GM21390 (cell line): ENCODE measurements around the gene UMAD1.
A peak's percentile ranks its signal among the peaks of the same experiment; 100 is the strongest.

ENCODE experiments used
- ATAC-seq: cut with Tn5 transposase; IDR thresholded peaks from one replicate; pipeline ENCODE4 v1.9.1; 2021; ENCODE audit not compliant: unreplicated experiment

Gene UMAD1

DNA sequence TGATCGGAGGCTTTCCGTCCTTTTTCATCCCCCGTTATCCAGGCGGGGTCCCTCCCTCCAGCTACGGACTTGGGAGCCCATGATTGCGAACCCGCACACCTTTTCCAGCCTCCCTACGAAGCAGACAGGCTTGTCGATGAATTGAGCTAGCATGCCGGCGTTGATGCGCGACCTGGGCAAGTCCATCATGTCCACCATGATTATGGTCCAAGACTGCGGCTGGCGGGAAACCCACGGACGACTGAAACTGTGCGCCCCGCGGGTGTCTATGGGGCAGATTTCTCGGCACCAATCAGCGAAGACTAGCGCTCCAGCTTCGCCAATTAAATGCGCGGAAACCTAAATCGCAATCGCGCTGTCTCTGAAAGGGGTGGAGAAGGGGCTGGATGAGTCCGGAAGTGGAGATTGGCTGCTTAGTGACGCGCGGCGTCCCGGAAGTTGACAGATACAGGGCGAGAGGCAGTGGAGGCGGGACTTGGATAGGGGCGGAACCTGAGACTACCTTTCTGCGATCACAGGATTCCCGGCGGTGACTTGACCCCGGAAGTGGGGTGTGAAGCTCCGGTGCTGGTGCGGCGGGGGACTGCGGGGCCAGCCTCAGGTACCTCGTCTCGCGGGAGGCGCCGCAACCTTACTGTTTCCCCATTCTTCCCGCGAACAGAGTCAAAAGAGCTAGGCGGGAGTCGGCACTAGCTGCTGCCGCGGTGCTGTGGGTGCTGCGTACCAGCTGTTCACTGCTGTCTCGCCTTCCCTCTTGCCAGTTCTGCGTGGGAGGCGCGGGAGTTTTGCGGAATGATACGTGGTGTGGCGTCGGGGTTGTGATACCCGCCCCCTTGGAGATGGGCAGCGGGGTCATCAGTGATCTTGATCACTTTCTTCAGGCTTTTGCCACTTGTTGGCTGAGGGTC, at the start of gene UMAD1:
TSS of gene UMAD1 (plus strand) at position 532 of the 908 bp plus-strand sequence. CDS start 32,620 bp downstream, outside the sequence.
- ATAC-seq = peak; percentile 97

DNA sequence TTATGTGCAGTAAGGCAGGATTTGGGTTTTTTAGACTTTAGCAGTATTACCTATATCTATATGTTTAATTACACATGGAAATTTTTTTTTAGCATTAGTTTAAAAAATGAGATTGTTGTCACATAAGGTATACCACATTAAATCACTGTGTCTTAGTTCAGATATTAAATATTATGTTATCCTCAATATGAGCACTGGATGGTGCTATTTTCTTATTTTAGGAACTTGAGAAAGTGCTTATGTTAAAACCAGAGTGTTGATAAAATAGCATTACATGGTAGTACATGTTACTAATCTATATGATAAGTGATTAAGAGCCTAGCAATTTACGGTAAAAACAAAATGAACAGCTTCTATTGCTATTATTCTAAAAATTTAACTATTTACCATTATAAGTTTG, 45.1 kb upstream of the UMAD1 start:
- ATAC-seq = no peak

DNA sequence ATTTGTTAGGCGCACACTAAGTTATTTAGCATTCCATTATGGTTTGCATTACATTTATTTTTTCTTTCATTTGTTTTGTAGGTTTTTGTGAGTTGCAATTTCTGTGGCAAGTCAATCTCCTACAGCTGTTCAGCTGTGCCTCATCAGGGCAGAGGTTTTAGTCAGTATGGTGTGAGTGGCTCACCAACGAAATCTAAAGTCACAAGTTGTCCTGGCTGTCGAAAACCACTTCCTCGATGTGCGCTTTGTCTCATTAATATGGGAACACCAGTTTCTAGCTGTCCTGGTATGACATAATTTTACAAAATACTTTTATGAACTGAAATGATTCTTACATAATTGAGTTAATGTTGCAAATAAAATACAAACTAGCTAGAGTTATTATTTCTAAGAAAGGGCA, 44.4 kb upstream of the UMAD1 start:
- no peak for ATAC-seq

DNA sequence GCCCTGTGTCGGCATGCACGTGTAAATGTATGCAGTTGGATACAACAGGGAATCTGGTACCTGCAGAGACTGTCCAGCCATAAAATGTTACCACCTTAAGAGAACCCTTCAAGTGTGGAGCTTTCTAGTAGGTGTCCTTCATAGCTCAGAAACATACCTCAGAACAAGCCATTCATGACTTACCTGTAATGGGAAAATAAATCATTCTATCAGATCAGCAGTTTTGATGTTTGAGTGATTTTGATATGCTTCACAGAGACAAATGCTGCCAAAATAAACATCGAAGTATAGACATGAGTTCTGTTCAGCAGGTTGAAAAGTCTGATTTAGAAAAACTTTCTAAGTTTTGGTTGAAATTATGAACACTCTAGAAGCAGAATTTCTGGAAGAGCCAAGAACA, 33.5 kb upstream of the UMAD1 start:
- ATAC-seq = no peak

- no peak for ATAC-seq
These were observed 31.2 kb upstream of the UMAD1 start for GRCh38 chr7:7609330-7609729.

GRCh38 chr7:7612519-7612918, 28.0 kb upstream of the UMAD1 start:
- no peak for ATAC-seq

DNA sequence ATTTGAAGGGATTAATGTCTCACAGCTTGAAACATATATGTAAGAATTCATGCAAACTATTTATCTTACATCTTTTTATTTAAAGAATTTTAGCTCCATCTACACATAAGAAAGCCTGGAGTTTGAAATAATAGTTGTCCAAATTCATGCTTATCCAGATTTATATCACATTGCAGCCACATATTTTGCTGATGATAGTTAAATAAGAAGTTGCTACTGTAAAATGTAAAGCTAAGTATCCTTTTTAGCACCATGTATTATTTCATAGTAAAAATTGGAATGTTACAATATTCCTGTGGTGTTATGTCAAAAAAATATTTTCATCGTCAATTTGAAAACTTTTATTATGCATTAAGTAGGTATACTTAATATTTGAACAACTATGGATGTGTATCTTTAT, 27.3 kb upstream of the UMAD1 start:
- no peak for ATAC-seq

GRCh38 chr7:7614018-7614741, 26.4 kb upstream of the UMAD1 start:
- no peak for ATAC-seq

- no peak for ATAC-seq
These were observed 23.0 kb upstream of the UMAD1 start for GRCh38 chr7:7617550-7617949.

DNA sequence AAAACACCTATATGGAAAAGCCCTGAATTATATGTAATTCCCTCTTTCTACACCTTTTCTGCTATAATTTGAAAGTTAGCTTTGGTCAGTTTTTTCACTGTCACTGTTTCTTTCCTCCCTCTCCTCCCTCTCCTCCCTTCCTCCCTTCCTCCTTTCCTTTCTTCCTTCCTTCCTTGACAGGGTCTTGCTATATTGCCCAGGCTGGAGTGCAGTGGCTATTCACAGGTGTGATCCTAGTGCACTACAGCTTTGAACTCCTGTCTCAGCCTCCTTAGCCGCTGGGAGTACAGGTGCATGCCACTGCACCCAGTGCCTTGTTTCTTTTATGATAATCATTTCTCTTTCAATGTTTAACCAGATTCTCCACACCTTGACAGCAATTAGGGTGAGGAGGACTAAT, 22.1 kb upstream of the UMAD1 start:
- ATAC-seq = no peak

GRCh38 chr7:7620236-7620635, 20.3 kb upstream of the UMAD1 start:
- ATAC-seq = no peak

- no peak for ATAC-seq
These were observed 19.8 kb upstream of the UMAD1 start for GRCh38 chr7:7620644-7621210.

DNA sequence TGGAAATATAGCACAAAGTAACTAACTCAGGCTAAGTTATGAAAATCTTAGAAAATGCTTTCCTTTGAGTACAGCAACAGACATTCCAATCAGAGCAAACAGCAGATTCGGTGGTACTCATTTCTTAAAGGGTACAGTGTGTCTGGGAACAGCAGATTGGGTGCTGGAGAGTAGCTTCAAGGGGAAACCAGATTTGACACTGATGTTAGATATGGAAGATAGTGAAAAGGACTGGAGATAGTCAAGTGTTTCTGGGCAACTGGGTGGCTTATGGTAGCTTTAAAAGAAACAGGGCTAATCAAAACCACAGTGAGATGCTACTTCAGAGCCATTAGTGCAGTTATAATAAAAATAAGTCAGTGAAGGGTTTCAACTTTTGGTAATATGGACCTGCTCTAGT, 12.1 kb upstream of the UMAD1 start:
- ATAC-seq = no peak

DNA sequence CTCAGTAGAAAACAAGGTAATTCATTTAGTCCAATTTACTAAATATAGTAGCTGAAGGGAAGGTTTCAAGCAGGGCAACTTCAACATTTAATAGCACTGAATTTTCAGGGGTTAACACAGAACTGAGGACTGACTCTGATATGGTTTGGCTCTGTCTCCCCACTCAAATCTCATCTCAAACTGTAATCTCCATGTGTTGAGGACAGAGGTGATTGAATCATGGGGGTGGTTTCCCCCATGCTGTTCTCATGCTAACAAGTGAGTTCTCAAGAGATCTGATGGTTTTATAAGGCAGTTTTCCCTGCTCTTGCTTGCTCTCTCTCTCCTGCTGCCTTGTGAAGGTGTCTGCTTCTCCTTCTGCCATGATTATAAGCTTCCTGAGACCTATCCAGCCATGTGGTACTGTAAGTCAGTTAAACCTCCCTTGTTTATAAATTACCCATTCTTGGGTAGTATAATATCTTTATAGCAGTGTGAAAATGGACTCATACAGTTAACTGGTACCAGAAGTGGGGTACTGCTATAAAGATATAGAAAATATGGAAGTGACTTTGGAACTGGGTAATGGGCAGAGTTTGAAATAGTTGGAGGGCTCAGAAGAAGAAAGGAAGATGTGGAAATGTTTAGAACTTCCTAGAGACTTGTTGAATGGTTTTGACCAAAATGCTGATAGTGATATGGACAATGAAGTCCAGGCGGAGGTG, 9.8 kb upstream of the UMAD1 start:
- ATAC-seq = no peak

DNA sequence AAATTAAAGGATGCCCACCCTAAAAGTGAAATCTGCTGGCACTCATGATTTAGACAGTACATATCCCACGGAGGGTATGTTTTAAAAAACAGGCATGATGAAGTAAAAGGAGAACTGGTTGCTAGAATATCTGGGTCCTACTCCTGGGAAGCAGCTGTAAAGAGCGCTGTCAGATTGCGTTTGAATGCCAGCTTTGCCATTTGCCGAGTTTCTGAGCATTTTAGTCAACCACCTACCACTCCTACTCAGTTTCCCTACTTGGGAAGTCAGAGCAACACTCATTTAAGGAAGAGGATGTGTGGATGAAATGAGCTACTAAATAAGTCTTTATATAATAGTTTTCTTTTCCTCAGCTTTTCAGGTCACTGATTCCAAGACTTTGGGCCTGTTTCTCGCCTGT, 1.1 kb upstream of the UMAD1 start:
- no peak for ATAC-seq

DNA sequence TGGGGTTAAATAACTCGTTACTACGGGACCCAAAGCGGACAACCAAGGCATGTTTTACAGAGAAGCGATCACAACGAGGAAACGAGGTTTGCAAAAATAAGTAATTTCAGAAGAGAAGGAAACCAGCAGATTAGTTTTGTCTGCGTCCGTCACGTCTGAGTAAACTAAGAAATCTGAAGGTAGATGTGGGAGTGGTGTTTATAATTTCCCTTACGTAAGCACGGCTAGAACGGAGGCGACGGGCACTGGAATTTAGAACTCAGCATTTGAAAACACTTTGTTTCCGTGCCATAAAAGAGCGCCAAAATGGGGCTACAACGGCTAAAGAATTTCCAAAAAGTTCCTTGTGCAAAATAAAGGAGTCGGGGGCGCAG, 718 bp upstream of the UMAD1 start:
- no peak for ATAC-seq

- ATAC-seq = peak; percentile 10
These were observed 644 bp downstream of the UMAD1 start for GRCh38 chr7:7641129-7641663.

GRCh38 chr7:7642081-7642480, 1.5 kb downstream of the UMAD1 start:
- no peak for ATAC-seq

GRCh38 chr7:7647495-7648036, 7.0 kb downstream of the UMAD1 start:
- ATAC-seq = no peak

DNA sequence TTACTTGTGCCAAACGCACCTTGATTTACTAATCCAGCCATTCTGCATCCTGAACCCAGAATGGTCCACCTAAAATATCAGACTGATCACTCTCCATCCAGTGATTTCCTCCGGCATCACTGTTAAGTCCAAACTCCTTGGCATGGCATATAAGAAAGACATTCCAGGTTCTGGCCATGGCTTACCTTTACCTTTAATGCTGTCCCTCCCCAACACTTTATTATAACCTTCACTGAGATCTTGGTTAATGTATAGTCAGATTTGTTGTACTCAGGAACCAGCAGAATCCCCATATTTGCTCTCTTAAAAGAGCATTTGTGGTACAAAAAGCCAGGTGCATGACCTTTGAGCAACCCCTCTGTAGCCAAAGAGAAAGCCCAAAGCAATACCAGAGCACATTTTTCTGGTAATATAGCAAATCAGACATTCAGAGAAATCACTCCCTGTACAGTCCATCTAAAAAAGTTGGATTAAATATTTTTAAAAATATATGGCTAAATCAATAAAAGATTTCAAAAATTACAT, 10.2 kb downstream of the UMAD1 start:
- ATAC-seq = no peak

DNA sequence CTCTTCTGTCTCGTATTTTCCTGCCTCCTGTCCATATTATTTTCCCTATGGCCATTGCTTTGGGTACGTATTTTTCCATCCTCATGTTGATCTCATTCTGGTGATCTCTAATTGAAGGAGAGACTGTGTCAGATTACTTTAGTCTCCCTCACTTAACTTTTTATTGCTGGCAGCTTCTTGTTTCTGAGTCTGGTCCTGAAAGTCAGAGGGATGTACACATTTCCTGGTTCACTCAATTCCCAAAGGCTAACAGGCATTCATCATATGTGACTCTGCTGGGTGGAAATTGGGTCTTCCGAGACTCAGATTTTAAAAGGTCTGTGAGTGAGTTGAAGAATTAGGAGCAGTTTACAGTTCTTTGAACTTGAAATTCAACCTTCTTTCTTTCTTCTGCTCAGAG, 10.9 kb downstream of the UMAD1 start:
- ATAC-seq = no peak
